GM12873 (cell line): ENCODE measurements around the gene CCL17.

Experiments
- CTCF ChIP-seq: IDR thresholded peaks from 2 replicates; pipeline ENCODE4 v1.5.1; 2012; ENCODE audit warnings: low read depth, mild to moderate bottlenecking, moderate library complexity, low read length, control low read depth; ENCODE audit not compliant: insufficient read depth; ENCODE audit errors: missing control alignments

Gene CCL17

GRCh38 chr16:57387598-57388354 is 16.8 kb upstream of the CCL17 start:
- no peak for TF ChIP-seq CTCF

GRCh38 chr16:57388359-57389086 is 16.0 kb upstream of the CCL17 start:
- TF ChIP-seq CTCF, result no peak

GRCh38 chr16:57389087-57389468 is 15.5 kb upstream of the CCL17 start:
- TF ChIP-seq CTCF, result no peak

- TF ChIP-seq CTCF, result no peak
Measured at GRCh38 chr16:57390636-57391295, 13.8 kb upstream of the CCL17 start.

- no peak for TF ChIP-seq CTCF
Measured at GRCh38 chr16:57391300-57391699, 13.3 kb upstream of the CCL17 start.

GRCh38 chr16:57391708-57392107 is 12.9 kb upstream of the CCL17 start:
- no peak for TF ChIP-seq CTCF

- TF ChIP-seq CTCF, result no peak
Measured at GRCh38 chr16:57392694-57393093, 11.9 kb upstream of the CCL17 start.
